ENCODE measurements around the gene RWDD4. TPM values are rescaled to one million over a fixed set of nuclear protein-coding genes. Genes with fewer than 3 reads are reported as not detected.

RWDD4 gene
- total and polyA plus RNA-seq, 11 donors: 8.2 to 20.4 (median 15.8) TPM

GRCh38 chr4:183670960-183671555 is 12.1 kb upstream of the RWDD4 start:
- TF ChIP-seq CTCF (IDR thresholded peaks at IDR 0.05) (no peak), POLR2A (IDR thresholded peaks at IDR 0.05) (no peak)
- Histone ChIP-seq H3K27me3 (no peaks in the 10 kb centered on the region), H3K27ac (no peak overlapping the region), H3K36me3 (peaks cover 0 to 99% (median 88%) of the 10 kb centered on the region in 9 donors), H3K4me1 (no peaks in the 10 kb centered on the region), H3K9me3 (no peaks in the 10 kb centered on the region), H3K4me3 (no peak overlapping the region)
- intact Hi-C loops (cut with DNase I): loop anchor here in 1 of 10 donors (5.0 kb wide), 1 partner anchor 36 kb away; no protein-coding TSS in a partner anchor
- ATAC-seq: no peak
- no peak for DNase-seq
- WGBS, 4 donors: 87 to 93% (median 90%) methylated on average over 12 of the region's 12 CpGs

- ATAC-seq (no peak), DNase-seq (no peak)
- Histone ChIP-seq H3K27ac (no peak overlapping the region), H3K36me3 (peaks cover 0 to 99% (median 86%) of the 10 kb centered on the region in 9 donors), H3K4me1 (no peaks in the 10 kb centered on the region), H3K4me3 (no peak overlapping the region), H3K27me3 (no peaks in the 10 kb centered on the region), H3K9me3 (no peaks in the 10 kb centered on the region)
- intact Hi-C loops (cut with DNase I): loop anchor here in 1 of 10 donors (5.0 kb wide), 1 partner anchor 37 kb away; no protein-coding TSS in a partner anchor
- WGBS, 4 donors: 73 to 83% (median 78%) methylated on average over 3 of the region's 3 CpGs
- TF ChIP-seq POLR2A (IDR thresholded peaks at IDR 0.05) (no peak), CTCF (IDR thresholded peaks at IDR 0.05) (no peak)
These were observed 11.3 kb upstream of the RWDD4 start for GRCh38 chr4:183670251-183670650.

DNA sequence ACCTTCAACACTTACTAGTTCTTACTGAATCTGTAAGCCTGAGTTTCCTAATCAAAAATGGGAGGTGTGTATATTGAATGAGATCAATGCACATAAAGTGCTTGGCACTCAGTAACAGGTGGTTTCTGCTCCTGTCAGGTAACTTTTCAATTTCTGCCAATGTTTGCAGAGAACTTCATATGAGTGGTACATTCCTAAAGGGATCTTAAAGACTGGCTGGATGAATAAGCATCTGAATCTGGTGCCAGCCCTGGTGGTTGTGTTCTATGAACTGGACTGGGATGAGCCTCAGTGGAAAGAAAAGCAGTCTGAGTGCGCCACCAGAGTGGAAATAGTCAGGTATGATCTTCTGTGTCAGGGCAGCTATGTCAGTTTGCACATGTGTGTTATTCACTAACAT is 7.1 kb upstream of the RWDD4 start:
- TF ChIP-seq POLR2A (IDR thresholded peaks at IDR 0.05) (no peak), CTCF (IDR thresholded peaks at IDR 0.05) (no peak)
- Histone ChIP-seq H3K4me3 (no peak overlapping the region), H3K4me1 (peaks cover 0 to 6% (median 0%) of the 10 kb centered on the region in 12 donors), H3K9me3 (no peaks in the 10 kb centered on the region), H3K36me3 (peaks cover 0 to 72% (median 59%) of the 10 kb centered on the region in 9 donors), H3K27ac (no peak overlapping the region), H3K27me3 (no peaks in the 10 kb centered on the region)
- DNase-seq (no peak), ATAC-seq (no peak)
- 99 to 100% (median 100%) methylated on average over 1 of the region's 1 CpG for WGBS, 4 donors
- intact Hi-C loops (cut with DNase I): no loop called here

DNA sequence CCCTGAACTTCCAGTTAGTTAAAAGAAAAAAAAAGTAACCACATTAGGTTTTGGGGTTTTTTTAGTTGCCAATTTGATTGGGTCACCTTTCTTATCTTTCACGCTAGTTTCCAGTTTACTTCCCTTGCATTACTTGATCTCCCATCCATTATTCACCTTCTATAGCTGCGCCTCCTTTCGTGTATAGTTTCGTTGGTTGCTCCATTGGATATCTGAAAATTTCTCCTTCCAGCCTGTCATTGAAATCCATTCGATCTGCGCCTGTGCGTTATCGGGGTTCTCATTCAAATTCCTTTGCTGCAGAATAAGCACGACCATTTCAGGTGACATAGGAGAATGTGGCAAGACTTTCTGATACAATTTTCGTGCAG is 872 bp upstream of the RWDD4 start:
- ATAC-seq (no peak), DNase-seq (no peak)
- Histone ChIP-seq H3K4me1 (peaks cover 3 to 34% (median 21%) of the 10 kb centered on the region in 12 donors), H3K27ac (peak overlapping the region in 11 of 12 donors; percentile 75 to 93 (median 88)), H3K27me3 (no peaks in the 10 kb centered on the region), H3K9me3 (no peaks in the 10 kb centered on the region), H3K4me3 (peak overlapping the region; percentile 51 to 95 (median 85)), H3K36me3 (peaks cover 0 to 24% (median 7%) of the 10 kb centered on the region in 9 donors)
- WGBS, 4 donors: 5 to 7% (median 6%) methylated on average over 10 of the region's 10 CpGs
- intact Hi-C loops (cut with DNase I): loop anchor here (2.0 to 10.0 kb wide), 6 partner anchors 153 to 187 kb away; partner anchors contain the start of gene ING2 (in 7 of the 10)
- TF ChIP-seq POLR2A (IDR thresholded peaks at IDR 0.05) (no peak), CTCF (IDR thresholded peaks at IDR 0.05) (no peak)
